ENCODE results near the gene MAP3K4.

MAP3K4 gene

DNA sequence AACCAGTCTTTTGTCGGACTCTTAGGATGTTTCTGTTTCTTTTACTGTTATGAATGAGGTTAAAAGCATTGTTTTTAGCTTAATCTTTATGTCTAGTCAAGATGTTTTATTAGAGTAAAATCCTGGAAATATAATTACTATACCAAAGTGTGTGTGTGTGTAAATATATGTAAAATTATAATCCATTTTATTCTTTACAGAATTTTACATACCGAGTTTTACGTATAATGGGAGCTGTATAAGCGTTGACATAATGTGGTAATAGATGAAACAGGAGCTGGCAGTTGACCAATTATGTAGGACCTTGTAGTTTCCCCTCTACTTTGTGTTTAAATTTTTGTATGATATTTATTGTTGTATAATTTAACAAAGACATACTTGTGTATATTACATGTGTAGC lies 16.7 kb downstream of the MAP3K4 start:
- peaks cover 7% of the 10 kb centered on the region for H3K4me1 ChIP-seq (ENCODE audit: control insufficient read depth, insufficient read depth, low read length)
- H3K9ac ChIP-seq (ENCODE audit: low read length in 2 of 2) = no peak overlapping the region
- H3K27me3 ChIP-seq (ENCODE audit: control insufficient read depth in 1 of 2, insufficient read depth in 2 of 2, low read length in 2 of 2) = no peaks in the 10 kb centered on the region
- no peak overlapping the region for H3K27ac ChIP-seq (ENCODE audit: low read length)
- H3K4me3 ChIP-seq (ENCODE audit: low read length in 2 of 2) = no peak overlapping the region
- no peaks in the 10 kb centered on the region for H3K36me3 ChIP-seq (ENCODE audit: control insufficient read depth in 2 of 2, insufficient read depth in 2 of 2, low read length in 2 of 2)
- no peaks in the 10 kb centered on the region for H3K9me3 ChIP-seq (ENCODE audit: control insufficient read depth in 2 of 2, low read length in 2 of 2)

DNA sequence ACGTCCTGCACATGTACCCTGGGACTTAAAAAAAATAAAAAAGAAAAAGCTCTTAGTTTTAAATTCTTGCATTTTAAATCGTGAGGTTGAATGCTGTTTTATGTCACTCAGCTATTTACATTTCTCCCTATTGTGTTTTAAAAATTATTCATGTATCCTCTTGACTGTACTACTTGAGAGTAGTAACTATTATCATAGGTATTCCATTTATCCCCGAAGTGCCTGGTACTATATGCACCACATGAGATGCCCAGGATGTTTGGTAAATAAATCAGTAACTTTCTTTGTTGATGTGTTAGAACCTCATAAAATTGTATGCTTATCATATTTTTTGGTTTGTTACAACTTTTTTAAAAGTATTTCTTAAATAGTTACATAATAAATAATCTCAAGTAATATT lies 18.4 kb downstream of the MAP3K4 start:
- Histone ChIP-seq H3K27ac (ENCODE audit: low read length) (no peak overlapping the region), H3K9me3 (ENCODE audit: control insufficient read depth in 2 of 2, low read length in 2 of 2) (no peaks in the 10 kb centered on the region), H3K9ac (ENCODE audit: low read length in 2 of 2) (no peak overlapping the region), H3K27me3 (ENCODE audit: control insufficient read depth in 1 of 2, insufficient read depth in 2 of 2, low read length in 2 of 2) (no peaks in the 10 kb centered on the region), H3K36me3 (ENCODE audit: control insufficient read depth in 2 of 2, insufficient read depth in 2 of 2, low read length in 2 of 2) (no peaks in the 10 kb centered on the region), H3K4me1 (ENCODE audit: control insufficient read depth, insufficient read depth, low read length) (peaks cover 9% of the 10 kb centered on the region), H3K4me3 (ENCODE audit: low read length in 2 of 2) (no peak overlapping the region)

DNA sequence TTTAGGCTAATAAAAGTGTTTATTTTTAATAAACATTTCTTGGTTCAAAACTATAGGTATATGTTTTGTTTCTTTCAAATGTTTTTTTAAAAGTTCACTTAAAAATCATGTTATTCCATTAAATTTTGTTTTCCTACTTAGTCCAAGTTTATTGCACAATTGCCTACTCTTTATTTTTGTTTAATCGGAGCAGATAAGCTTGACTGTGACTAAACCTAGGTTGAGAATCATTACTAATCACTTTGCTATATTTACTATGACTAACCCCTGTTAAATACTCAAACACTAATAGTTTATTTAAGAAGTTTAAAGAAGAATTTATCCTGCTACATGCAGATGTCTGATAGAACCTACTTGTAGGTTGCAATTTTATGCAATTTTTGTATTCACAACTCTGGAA lies 18.8 kb downstream of the MAP3K4 start:
- H3K27ac ChIP-seq (ENCODE audit: low read length) = no peak overlapping the region
- H3K4me1 ChIP-seq (ENCODE audit: control insufficient read depth, insufficient read depth, low read length) = peaks cover 9% of the 10 kb centered on the region
- no peaks in the 10 kb centered on the region for H3K9me3 ChIP-seq (ENCODE audit: control insufficient read depth in 2 of 2, low read length in 2 of 2)
- no peak overlapping the region for H3K4me3 ChIP-seq (ENCODE audit: low read length in 2 of 2)
- H3K9ac ChIP-seq (ENCODE audit: low read length in 2 of 2) = no peak overlapping the region
- H3K27me3 ChIP-seq (ENCODE audit: control insufficient read depth in 1 of 2, insufficient read depth in 2 of 2, low read length in 2 of 2) = no peaks in the 10 kb centered on the region
- no peaks in the 10 kb centered on the region for H3K36me3 ChIP-seq (ENCODE audit: control insufficient read depth in 2 of 2, insufficient read depth in 2 of 2, low read length in 2 of 2)

DNA sequence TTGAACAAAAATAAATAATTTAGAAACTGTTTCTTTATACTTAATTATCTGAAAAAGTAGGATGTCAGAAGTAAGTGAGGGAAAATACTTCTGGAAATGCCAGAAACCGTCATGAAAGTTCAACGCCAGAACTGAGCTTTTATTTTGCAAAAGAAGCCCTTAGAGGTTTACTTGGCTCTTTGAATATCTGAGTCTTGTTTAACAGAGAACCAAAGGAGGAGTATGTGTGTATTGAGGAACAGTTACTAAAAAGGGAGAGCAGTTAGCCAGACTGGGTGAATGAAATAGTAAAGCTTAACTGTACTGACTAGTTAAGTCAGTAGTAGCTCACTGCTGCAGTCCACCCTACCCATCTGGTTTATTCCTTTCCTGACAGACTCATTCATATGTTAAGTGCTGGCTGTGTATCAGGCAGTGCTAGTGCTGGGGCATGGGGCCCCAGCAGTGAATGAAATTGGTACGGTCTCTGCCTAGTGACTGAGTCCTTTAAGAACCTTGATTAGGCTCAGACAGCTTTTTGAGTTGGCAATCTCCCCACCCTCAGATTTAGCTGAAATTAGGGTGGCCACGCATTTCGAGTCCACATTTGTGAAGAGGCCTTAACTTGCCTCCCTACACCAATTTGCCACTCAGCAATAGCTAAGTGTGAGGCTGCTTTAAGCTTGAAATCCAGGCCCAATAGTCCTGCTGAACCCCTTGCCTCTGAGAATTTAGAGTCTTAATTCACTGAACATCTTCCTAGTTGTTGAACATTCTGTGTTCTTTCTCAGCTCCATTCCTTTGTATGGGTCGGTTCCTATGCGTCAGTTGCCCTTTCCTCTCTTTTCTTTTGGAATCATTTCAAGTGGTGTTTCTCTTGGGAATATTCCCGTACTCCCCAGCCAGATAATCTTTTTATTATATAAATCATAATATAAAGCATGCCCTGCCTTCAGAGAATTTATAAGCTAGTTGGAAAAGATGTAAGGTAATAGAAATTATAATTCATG lies 20.2 kb downstream of the MAP3K4 start:
- Histone ChIP-seq H3K9ac (ENCODE audit: low read length in 2 of 2) (peak overlapping the region; percentile 3 to 7), H3K27ac (ENCODE audit: low read length) (no peak overlapping the region)

DNA sequence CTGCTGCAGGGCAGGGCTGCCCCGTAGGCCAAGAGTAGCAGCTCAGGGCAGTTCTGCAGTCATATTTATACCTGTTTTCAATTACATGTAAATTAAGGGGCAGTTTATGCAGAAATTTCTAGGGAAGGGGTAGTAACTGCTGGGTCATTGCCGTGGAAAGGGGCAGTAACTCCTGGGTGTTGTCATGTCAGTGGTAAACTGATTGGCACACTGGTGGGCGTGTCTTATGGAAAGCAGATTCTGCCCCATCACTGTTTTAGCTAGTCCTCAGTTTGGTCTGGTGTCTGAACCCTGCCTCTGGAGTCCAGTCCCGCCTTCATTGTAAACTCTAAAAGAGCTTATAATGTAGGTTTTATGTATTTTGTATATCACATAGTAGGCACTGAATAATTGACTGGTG lies 22.1 kb downstream of the MAP3K4 start:
- peaks cover 9% of the 10 kb centered on the region for H3K4me1 ChIP-seq (ENCODE audit: control insufficient read depth, insufficient read depth, low read length)
- H3K27ac ChIP-seq (ENCODE audit: low read length) = no peak overlapping the region
- no peaks in the 10 kb centered on the region for H3K27me3 ChIP-seq (ENCODE audit: control insufficient read depth in 1 of 2, insufficient read depth in 2 of 2, low read length in 2 of 2)
- no peaks in the 10 kb centered on the region for H3K36me3 ChIP-seq (ENCODE audit: control insufficient read depth in 2 of 2, insufficient read depth in 2 of 2, low read length in 2 of 2)
- no peak overlapping the region for H3K4me3 ChIP-seq (ENCODE audit: low read length in 2 of 2)
- H3K9me3 ChIP-seq (ENCODE audit: control insufficient read depth in 2 of 2, low read length in 2 of 2) = no peaks in the 10 kb centered on the region
- no peak overlapping the region for H3K9ac ChIP-seq (ENCODE audit: low read length in 2 of 2)

More for the DNA sequence above, 20.2 kb downstream of the MAP3K4 start:
- Histone ChIP-seq H3K4me1 (ENCODE audit: control insufficient read depth, insufficient read depth, low read length) (peaks cover 9% of the 10 kb centered on the region), H3K36me3 (ENCODE audit: control insufficient read depth in 2 of 2, insufficient read depth in 2 of 2, low read length in 2 of 2) (no peaks in the 10 kb centered on the region), H3K9me3 (ENCODE audit: control insufficient read depth in 2 of 2, low read length in 2 of 2) (no peaks in the 10 kb centered on the region), H3K27me3 (ENCODE audit: control insufficient read depth in 1 of 2, insufficient read depth in 2 of 2, low read length in 2 of 2) (no peaks in the 10 kb centered on the region), H3K4me3 (ENCODE audit: low read length in 2 of 2) (no peak overlapping the region)

DNA sequence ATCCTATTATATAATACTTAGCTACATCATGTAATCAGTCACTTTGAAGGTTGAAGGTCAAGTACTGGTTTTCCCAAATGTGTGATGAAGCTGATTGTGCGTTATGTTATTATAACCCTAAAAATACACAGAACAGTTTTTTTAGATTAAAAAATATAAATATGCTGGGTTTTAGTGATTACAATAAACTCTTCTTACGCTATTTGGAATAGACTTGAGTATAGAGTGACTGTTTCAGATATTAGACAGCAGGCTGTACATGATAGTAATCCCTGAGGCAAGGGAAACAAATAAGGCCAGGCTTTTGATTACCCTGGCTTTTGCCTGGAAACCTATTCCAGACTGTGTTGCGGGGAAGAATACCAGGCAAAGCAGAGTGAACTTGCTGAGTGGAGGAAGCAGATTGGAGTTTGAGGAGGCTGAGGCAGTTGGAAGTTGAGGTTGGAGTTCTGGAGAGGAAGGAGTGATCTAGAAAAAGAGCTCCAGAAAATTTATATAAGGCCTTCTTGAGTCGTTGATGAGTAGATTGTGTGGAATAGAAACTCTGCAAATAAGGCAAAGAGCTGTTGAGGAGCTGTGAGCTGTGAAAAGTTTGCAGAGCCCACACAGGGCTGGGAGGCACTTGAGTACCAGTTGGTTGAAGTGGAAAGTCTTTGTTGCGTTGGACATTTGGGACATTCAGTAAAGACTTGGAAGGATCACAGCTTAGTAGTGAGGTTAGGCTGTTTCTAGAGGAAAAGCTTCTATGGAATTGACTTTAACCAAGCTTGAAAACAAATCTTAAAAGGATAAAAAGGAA lies 26.4 kb downstream of the MAP3K4 start:
- H3K9me3 ChIP-seq (ENCODE audit: control insufficient read depth in 2 of 2, low read length in 2 of 2) = no peaks in the 10 kb centered on the region
- no peak overlapping the region for H3K4me3 ChIP-seq (ENCODE audit: low read length in 2 of 2)
- peaks cover 2% of the 10 kb centered on the region for H3K4me1 ChIP-seq (ENCODE audit: control insufficient read depth, insufficient read depth, low read length)
- no peak overlapping the region for H3K27ac ChIP-seq (ENCODE audit: low read length)
- H3K36me3 ChIP-seq (ENCODE audit: control insufficient read depth in 2 of 2, insufficient read depth in 2 of 2, low read length in 2 of 2) = no peaks in the 10 kb centered on the region
- no peak overlapping the region for H3K9ac ChIP-seq (ENCODE audit: low read length in 2 of 2)
- no peaks in the 10 kb centered on the region for H3K27me3 ChIP-seq (ENCODE audit: control insufficient read depth in 1 of 2, insufficient read depth in 2 of 2, low read length in 2 of 2)

DNA sequence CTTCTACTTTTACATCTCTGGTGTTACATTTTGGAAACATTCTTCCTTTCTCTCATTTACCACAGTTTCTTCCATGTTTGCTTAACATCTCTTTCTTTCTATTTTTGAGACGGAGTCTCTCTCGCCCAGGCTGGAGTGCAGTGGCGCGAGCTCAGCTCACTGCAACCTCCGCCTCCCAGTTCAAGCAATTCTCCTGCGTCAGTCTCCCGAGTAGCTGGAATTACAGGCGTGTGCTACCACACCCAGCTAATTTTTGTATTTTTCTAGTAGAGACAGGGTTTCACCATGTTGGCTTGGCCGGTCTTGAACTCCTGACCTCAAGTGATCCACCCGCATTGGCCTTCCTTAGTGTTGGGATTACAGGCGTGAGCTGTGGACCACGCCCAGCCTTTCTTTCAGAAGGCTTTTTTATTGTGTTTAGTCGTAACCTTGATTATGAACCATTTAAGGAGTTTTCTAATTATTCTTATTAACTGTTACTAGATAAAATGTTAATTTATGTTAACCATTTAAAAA lies 27.8 kb downstream of the MAP3K4 start:
- no peaks in the 10 kb centered on the region for H3K4me1 ChIP-seq (ENCODE audit: control insufficient read depth, insufficient read depth, low read length)
- no peak overlapping the region for H3K27ac ChIP-seq (ENCODE audit: low read length)
- no peak overlapping the region for H3K9ac ChIP-seq (ENCODE audit: low read length in 2 of 2)
- H3K9me3 ChIP-seq (ENCODE audit: control insufficient read depth in 2 of 2, low read length in 2 of 2) = no peaks in the 10 kb centered on the region
- H3K4me3 ChIP-seq (ENCODE audit: low read length in 2 of 2) = no peak overlapping the region
- H3K27me3 ChIP-seq (ENCODE audit: control insufficient read depth in 1 of 2, insufficient read depth in 2 of 2, low read length in 2 of 2) = no peaks in the 10 kb centered on the region
- H3K36me3 ChIP-seq (ENCODE audit: control insufficient read depth in 2 of 2, insufficient read depth in 2 of 2, low read length in 2 of 2) = no peaks in the 10 kb centered on the region

DNA sequence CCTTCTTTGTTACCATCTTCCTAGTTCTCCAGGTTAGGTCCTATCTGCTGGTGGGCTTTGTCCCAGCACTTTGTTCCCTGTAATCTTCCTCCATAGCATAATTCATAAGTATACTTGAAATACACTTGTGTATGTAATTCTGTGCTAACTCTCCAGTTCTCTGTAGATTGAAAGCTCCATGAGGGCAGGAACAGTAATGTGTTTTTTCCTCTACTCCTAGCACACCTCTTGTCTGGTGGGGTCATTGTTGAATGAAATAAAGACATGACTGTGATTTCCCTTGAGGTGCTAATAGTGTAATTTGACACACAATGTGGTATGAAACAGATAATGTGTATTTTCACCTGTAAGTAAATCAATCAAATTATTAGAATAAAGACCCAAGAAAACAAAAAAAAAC lies 30.0 kb downstream of the MAP3K4 start:
- no peaks in the 10 kb centered on the region for H3K9me3 ChIP-seq (ENCODE audit: control insufficient read depth in 2 of 2, low read length in 2 of 2)
- no peak overlapping the region for H3K4me3 ChIP-seq (ENCODE audit: low read length in 2 of 2)
- no peak overlapping the region for H3K9ac ChIP-seq (ENCODE audit: low read length in 2 of 2)
- H3K27me3 ChIP-seq (ENCODE audit: control insufficient read depth in 1 of 2, insufficient read depth in 2 of 2, low read length in 2 of 2) = no peaks in the 10 kb centered on the region
- no peaks in the 10 kb centered on the region for H3K4me1 ChIP-seq (ENCODE audit: control insufficient read depth, insufficient read depth, low read length)
- H3K27ac ChIP-seq (ENCODE audit: low read length) = no peak overlapping the region
- H3K36me3 ChIP-seq (ENCODE audit: control insufficient read depth in 2 of 2, insufficient read depth in 2 of 2, low read length in 2 of 2) = no peaks in the 10 kb centered on the region

DNA sequence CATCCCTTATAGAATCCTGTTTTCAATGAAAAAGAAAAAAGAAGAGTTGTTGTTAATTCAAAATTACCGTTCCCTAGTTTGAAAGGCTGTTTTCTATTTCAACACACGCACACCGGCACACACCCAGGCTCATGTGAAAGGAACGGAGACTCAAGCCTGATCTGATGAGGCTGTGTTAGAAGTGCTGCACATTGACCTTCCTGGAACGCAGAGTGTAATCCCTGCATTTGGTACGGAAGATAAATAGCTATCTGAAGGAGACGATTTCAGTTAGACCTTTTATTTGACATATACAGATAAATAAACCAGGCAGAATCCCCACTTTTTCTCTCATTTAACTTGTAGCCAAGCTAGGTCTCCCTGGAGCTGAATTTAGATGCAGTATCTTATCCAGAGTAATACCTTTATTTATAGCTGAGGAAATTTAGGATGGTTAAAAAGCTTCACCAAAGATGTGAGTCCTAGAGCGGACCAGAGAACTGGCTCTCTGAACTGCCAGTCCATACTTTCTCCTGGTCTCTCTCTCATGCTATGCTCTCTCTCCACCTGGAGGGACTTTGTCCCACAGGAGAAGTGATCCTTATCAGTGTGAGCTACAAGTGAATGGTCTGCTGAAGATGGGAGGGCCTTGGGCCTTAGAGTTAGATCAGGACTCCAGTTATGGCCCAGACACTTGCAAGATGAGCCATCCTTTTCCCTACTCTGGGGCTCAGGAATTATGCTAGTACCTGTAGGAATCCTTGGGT lies 30.6 kb downstream of the MAP3K4 start:
- Histone ChIP-seq H3K27ac (ENCODE audit: low read length) (no peak overlapping the region), H3K36me3 (ENCODE audit: control insufficient read depth in 2 of 2, insufficient read depth in 2 of 2, low read length in 2 of 2) (no peaks in the 10 kb centered on the region)

DNA sequence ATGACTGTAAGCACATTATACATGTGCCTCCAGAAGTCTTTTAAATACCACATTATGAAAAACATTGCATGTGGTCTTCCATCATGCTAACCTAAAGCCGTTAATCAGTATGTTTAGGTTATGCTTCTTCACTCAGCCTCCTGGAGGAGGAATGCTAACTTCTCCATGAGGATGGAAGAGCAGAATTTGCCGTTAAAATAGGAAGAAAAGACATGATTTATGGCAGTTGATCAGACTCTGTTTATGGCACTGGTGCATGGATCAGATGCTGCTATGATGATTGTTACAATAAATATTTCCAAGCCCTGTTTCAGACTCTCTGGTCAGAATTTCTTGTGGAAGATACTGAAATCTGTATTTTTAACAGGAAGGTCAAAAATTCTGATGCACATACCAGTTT lies 31.7 kb downstream of the MAP3K4 start:
- Histone ChIP-seq H3K4me3 (ENCODE audit: low read length in 2 of 2) (no peak overlapping the region), H3K27ac (ENCODE audit: low read length) (no peak overlapping the region), H3K27me3 (ENCODE audit: control insufficient read depth in 1 of 2, insufficient read depth in 2 of 2, low read length in 2 of 2) (no peaks in the 10 kb centered on the region), H3K36me3 (ENCODE audit: control insufficient read depth in 2 of 2, insufficient read depth in 2 of 2, low read length in 2 of 2) (no peaks in the 10 kb centered on the region), H3K9me3 (ENCODE audit: control insufficient read depth in 2 of 2, low read length in 2 of 2) (no peaks in the 10 kb centered on the region), H3K9ac (ENCODE audit: low read length in 2 of 2) (no peak overlapping the region), H3K4me1 (ENCODE audit: control insufficient read depth, insufficient read depth, low read length) (no peaks in the 10 kb centered on the region)

More for the DNA sequence above, 30.6 kb downstream of the MAP3K4 start:
- Histone ChIP-seq H3K4me3 (ENCODE audit: low read length in 2 of 2) (no peak overlapping the region), H3K9me3 (ENCODE audit: control insufficient read depth in 2 of 2, low read length in 2 of 2) (no peaks in the 10 kb centered on the region), H3K9ac (ENCODE audit: low read length in 2 of 2) (no peak overlapping the region), H3K27me3 (ENCODE audit: control insufficient read depth in 1 of 2, insufficient read depth in 2 of 2, low read length in 2 of 2) (no peaks in the 10 kb centered on the region), H3K4me1 (ENCODE audit: control insufficient read depth, insufficient read depth, low read length) (no peaks in the 10 kb centered on the region)

Data from stomach smooth muscle (tissue), 2 donors.